Keratinocyte (primary cell): ENCODE results near the gene C21orf91. TPM values are rescaled to one million over a fixed set of nuclear protein-coding genes. Genes with fewer than 3 reads are reported as not detected.

Experiments
- DNase-seq: peaks from one replicate; pipeline ENCODE4 v3.0.0-alpha.2; 2011; ENCODE audit warnings: low read depth, missing footprints, low spot score
- FAIRE-seq: peaks from 2 replicates; lab custom pipeline; 2011; peaks lifted over from hg19 to GRCh38; lab: Jason Lieb, UNC
- H2AFZ ChIP-seq: 2 replicates; pipeline ENCODE4 v1.6.0; 2012; ENCODE audit warnings: low read length, control low read depth, inconsistent platforms; ENCODE audit not compliant: control insufficient read depth
- H3K27ac ChIP-seq: 2 replicates; pipeline ENCODE4 v1.5.1; 2011; ENCODE audit warnings: low read length; ENCODE audit not compliant: control insufficient read depth, insufficient read depth
- H3K27me3 ChIP-seq: 3 replicates; pipeline ENCODE4 v1.6.0; 2011; ENCODE audit warnings: low read length; ENCODE audit not compliant: control insufficient read depth, insufficient read depth; ENCODE audit errors: extremely low read depth
- H3K36me3 ChIP-seq, 2 experiments: 2 replicates in 1 of 2; 3 replicates in 1 of 2; pipeline ENCODE4 v1.5.1; 2011; ENCODE audit warnings: low read length in 2 of 2, mild to moderate bottlenecking in 1 of 2; ENCODE audit not compliant: control insufficient read depth in 2 of 2, insufficient read depth in 2 of 2; ENCODE audit errors: extremely low read depth in 1 of 2
- H3K4me1 ChIP-seq: 3 replicates; pipeline ENCODE4 v1.5.1; 2011; ENCODE audit warnings: low read length; ENCODE audit not compliant: control insufficient read depth, insufficient read depth; ENCODE audit errors: extremely low read depth
- H3K4me2 ChIP-seq: 3 replicates; pipeline ENCODE4 v1.6.0; 2011; ENCODE audit warnings: low read depth, low read length; ENCODE audit not compliant: control insufficient read depth, insufficient read depth; ENCODE audit errors: extremely low read depth
- H3K4me3 ChIP-seq, 3 experiments: fragments of 200-600 bp in 1 of 3; sonication (generic) in 1 of 3; 2 replicates in 2 of 3; 3 replicates in 1 of 3; pipeline ENCODE4 v1.5.1; 2011 to 2016; ENCODE audit warnings: low read length in 3 of 3, mild to moderate bottlenecking in 3 of 3, control low read depth in 2 of 3, inconsistent platforms in 1 of 3, low read depth in 1 of 3, mixed read lengths in 1 of 3, mixed run types in 1 of 3, moderate library complexity in 1 of 3; ENCODE audit not compliant: control insufficient read depth in 2 of 3, insufficient read depth in 2 of 3; ENCODE audit errors: extremely low read depth in 1 of 3
- H3K79me2 ChIP-seq: 2 replicates; pipeline ENCODE4 v1.6.0; 2012; ENCODE audit warnings: low read length; ENCODE audit not compliant: control insufficient read depth, insufficient read depth
- H3K9ac ChIP-seq: 3 replicates; pipeline ENCODE4 v1.6.0; 2011; ENCODE audit warnings: low read length; ENCODE audit not compliant: control insufficient read depth, insufficient read depth; ENCODE audit errors: extremely low read depth
- H3K9me1 ChIP-seq: 3 replicates; pipeline ENCODE4 v1.6.0; 2011; ENCODE audit warnings: low read length; ENCODE audit not compliant: control insufficient read depth, insufficient read depth; ENCODE audit errors: extremely low read depth
- H3K9me3 ChIP-seq: 2 replicates; pipeline ENCODE4 v1.5.1; 2012; ENCODE audit warnings: low read depth, low read length; ENCODE audit not compliant: control insufficient read depth
- H4K20me1 ChIP-seq: 3 replicates; pipeline ENCODE4 v1.6.0; 2011; ENCODE audit warnings: low read length; ENCODE audit not compliant: control insufficient read depth, insufficient read depth; ENCODE audit errors: extremely low read depth
- CTCF ChIP-seq, 3 experiments: IDR thresholded peaks in 1 of 3; conservative IDR thresholded peaks in 1 of 3; optimal IDR thresholded peaks in 1 of 3; 2 replicates in 2 of 3; 3 replicates in 1 of 3; pipeline versions ENCODE3 to v1.5.1; 2011; ENCODE audit warnings: low read length in 3 of 3, mild to moderate bottlenecking in 3 of 3, moderate library complexity in 2 of 3, control low read depth in 1 of 3, inconsistent platforms in 1 of 3; ENCODE audit not compliant: insufficient read depth in 2 of 3; ENCODE audit errors: extremely low read depth in 1 of 3
- EZH2 ChIP-seq: IDR thresholded peaks from one replicate; pipeline ENCODE4 v1.6.1; 2012; ENCODE audit warnings: inconsistent platforms, mild to moderate bottlenecking, low read length, moderate library complexity
- dilution Hi-C: fragments of 300-500 bp; cut with MboI; formaldehyde crosslinking; loops from one replicate; pipeline ENCODE4 v1.7.0; 2020; ENCODE audit warnings: low sequenced_read_pairs; ENCODE audit not compliant: extremely low pct_ligation_motif_present
- polyA plus RNA-seq, 5 experiments: library from polyadenylated mRNA; depleted of rRNA in 3 of 5; stranded (reverse) in 3 of 5; stranded (forward) in 1 of 5; unstranded in 1 of 5; fragments of >200 nt; gene quantifications; 1 replicate in 1 of 5; 2 replicates in 3 of 5; 3 replicates in 1 of 5; pipeline versions ENCODE4 v1.2.1 to v1.2.3, GENCODE V29; 2011 to 2012; ENCODE audit warnings: missing spikeins in 2 of 5, low read depth in 1 of 5, low replicate concordance in 1 of 5

C21orf91 gene
- polyA plus RNA-seq, 1 donor (not counting 4 experiments of a cell fraction or from before 2014, with no cell fraction given) = 28.2 TPM

- Histone ChIP-seq H3K27me3 (no peaks in the 10 kb centered on the region), H2AFZ (no peak overlapping the region), H3K4me1 (no peaks in the 10 kb centered on the region), H4K20me1 (no peaks in the 10 kb centered on the region), H3K27ac (no peak overlapping the region), H3K9ac (no peak overlapping the region), H3K9me3 (no peaks in the 10 kb centered on the region), H3K9me1 (no peaks in the 10 kb centered on the region), H3K36me3 (no peaks in the 10 kb centered on the region), H3K4me3 (no peak overlapping the region), H3K79me2 (no peaks in the 10 kb centered on the region), H3K4me2 (no peak overlapping the region)
- DNase-seq (no peak), FAIRE-seq (no peak)
- dilution Hi-C loops = no loop called here
- TF ChIP-seq EZH2 = no peak
- no peak for TF ChIP-seq CTCF (optimal IDR thresholded peaks at IDR 0.05 in 1 of 3, IDR thresholded peaks at IDR 0.05 in 1 of 3, conservative IDR thresholded peaks at IDR 0.05 in 1 of 3; ENCODE audit: extremely low read depth in 1 of 3, insufficient read depth in 2 of 3, low read length in 3 of 3)
Observed at GRCh38 chr21:17841103-17841502, 21.9 kb upstream of the C21orf91 start.

- Histone ChIP-seq H3K4me1 (no peaks in the 10 kb centered on the region), H3K9me3 (no peaks in the 10 kb centered on the region), H3K36me3 (no peaks in the 10 kb centered on the region), H3K9ac (no peak overlapping the region), H3K27me3 (no peaks in the 10 kb centered on the region), H3K79me2 (no peaks in the 10 kb centered on the region), H2AFZ (no peak overlapping the region), H3K4me3 (no peak overlapping the region), H3K9me1 (no peaks in the 10 kb centered on the region), H4K20me1 (no peaks in the 10 kb centered on the region), H3K4me2 (no peak overlapping the region), H3K27ac (no peak overlapping the region)
- no peak for DNase-seq
- TF ChIP-seq EZH2 = no peak
- TF ChIP-seq CTCF (optimal IDR thresholded peaks at IDR 0.05 in 1 of 3, IDR thresholded peaks at IDR 0.05 in 1 of 3, conservative IDR thresholded peaks at IDR 0.05 in 1 of 3; ENCODE audit: extremely low read depth in 1 of 3, insufficient read depth in 2 of 3, low read length in 3 of 3) = no peak
- no peak for FAIRE-seq
- dilution Hi-C loops = no loop called here
Observed at GRCh38 chr21:17834639-17835354, 15.6 kb upstream of the C21orf91 start.
